Endothelial cell (in vitro differentiated cells): Measurements from ENCODE around the gene RPTOR. TPM values are rescaled to one million over a fixed set of nuclear protein-coding genes. Genes with fewer than 3 reads are reported as not detected.

Source experiments
- DNase-seq: peaks from one replicate; pipeline ENCODE4 v3.0.0; 2021; ENCODE audit warnings: low spot score
- H3K27ac Mint-ChIP-seq: one replicate; pipeline ENCODE4 v1.8.0; 2021; ENCODE audit warnings: mixed read lengths, inconsistent platforms; ENCODE audit not compliant: unreplicated experiment
- H3K27me3 Mint-ChIP-seq: one replicate; pipeline ENCODE4 v1.8.0; 2021; ENCODE audit warnings: mild to moderate bottlenecking, moderate library complexity, mixed read lengths, inconsistent platforms; ENCODE audit not compliant: unreplicated experiment
- H3K36me3 Mint-ChIP-seq: one replicate; pipeline ENCODE4 v1.8.0; 2021; ENCODE audit warnings: mild to moderate bottlenecking, low read depth, mixed read lengths, inconsistent platforms; ENCODE audit not compliant: unreplicated experiment
- H3K4me1 Mint-ChIP-seq: one replicate; pipeline ENCODE4 v1.8.0; 2021; ENCODE audit warnings: mild to moderate bottlenecking, mixed read lengths, inconsistent platforms; ENCODE audit not compliant: unreplicated experiment
- H3K4me3 Mint-ChIP-seq: one replicate; pipeline ENCODE4 v1.8.0; 2021; ENCODE audit warnings: mild to moderate bottlenecking, mixed read lengths, inconsistent platforms; ENCODE audit not compliant: unreplicated experiment
- H3K9me3 Mint-ChIP-seq: one replicate; pipeline ENCODE4 v1.8.0; 2021; ENCODE audit warnings: mixed read lengths, inconsistent platforms; ENCODE audit not compliant: unreplicated experiment
- total RNA-seq: library from RNA; stranded (reverse); fragmentation: NEBNext Ultra II Directional; extraction: Animal tissue kit (Norgen Biotek cat#: 25700); gene quantifications from one replicate; pipeline ENCODE4 v1.2.1, GENCODE V29; 2021; ENCODE audit not compliant: unreplicated experiment
- TF ChIP-seq, protein P1 (sequence below): fragments of 200-600 bp; sonication (generic); IDR thresholded peaks from one replicate; pipeline ENCODE4 v1.5.0; 2021; ENCODE audit warnings: antibody characterized with exemption; ENCODE audit not compliant: unreplicated experiment

The RPTOR gene
- total RNA-seq, 1 donor from 2014 or later = 36.7 TPM

- Mint-ChIP-seq H3K36me3 (no peaks in the 10 kb centered on the region), H3K4me1 (peaks cover 5% of the 10 kb centered on the region), H3K4me3 (peak overlapping the region; percentile 42), H3K9me3 (no peaks in the 10 kb centered on the region), H3K27ac (no peak overlapping the region), H3K27me3 (peaks cover 1% of the 10 kb centered on the region)
- TF ChIP-seq, protein P1, sequence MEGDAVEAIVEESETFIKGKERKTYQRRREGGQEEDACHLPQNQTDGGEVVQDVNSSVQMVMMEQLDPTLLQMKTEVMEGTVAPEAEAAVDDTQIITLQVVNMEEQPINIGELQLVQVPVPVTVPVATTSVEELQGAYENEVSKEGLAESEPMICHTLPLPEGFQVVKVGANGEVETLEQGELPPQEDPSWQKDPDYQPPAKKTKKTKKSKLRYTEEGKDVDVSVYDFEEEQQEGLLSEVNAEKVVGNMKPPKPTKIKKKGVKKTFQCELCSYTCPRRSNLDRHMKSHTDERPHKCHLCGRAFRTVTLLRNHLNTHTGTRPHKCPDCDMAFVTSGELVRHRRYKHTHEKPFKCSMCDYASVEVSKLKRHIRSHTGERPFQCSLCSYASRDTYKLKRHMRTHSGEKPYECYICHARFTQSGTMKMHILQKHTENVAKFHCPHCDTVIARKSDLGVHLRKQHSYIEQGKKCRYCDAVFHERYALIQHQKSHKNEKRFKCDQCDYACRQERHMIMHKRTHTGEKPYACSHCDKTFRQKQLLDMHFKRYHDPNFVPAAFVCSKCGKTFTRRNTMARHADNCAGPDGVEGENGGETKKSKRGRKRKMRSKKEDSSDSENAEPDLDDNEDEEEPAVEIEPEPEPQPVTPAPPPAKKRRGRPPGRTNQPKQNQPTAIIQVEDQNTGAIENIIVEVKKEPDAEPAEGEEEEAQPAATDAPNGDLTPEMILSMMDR = no peak
- DNase-seq = no peak
Observed at GRCh38 chr17:80978499-80979497, 434.2 kb downstream of the RPTOR start.

DNA sequence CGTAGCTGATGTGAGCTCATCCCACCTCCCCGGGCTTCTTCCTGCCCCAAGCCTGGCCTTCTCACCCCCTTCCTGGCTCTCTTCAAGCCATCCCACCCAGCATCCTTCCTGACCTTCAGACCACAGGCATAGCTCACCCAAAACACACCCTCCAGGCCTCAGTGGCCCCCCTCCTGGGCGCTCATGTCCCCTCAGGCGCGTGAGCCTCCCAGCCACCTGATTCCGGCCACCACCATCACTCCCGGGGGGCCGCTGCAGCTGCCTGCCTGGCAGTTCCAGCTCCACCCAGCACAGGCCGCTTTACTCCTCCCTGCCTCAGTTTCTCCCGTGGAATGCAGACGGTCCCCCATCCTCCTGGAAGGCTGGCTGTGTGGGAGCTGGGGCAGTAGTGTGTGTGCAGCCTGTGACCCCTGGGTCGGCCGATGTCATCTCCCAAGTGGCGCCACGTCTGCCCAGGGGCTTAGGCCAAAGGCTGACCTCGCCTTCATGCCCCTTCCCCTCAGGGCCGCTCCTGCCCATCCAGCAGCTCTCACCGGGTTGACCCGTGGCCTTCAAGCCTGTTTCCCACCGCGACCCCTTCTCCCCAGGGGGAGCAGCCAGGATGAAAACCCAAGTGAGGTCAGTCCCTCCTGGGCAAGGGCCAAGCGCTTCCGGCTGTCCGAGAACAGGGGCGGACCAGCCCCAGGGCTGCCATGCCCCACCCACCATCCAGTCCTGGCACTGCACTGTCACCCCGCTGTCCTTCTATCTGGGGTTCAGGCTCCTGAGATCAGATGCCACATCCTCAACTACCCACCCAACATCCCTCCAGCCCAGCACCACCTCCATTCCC is 435.1 kb downstream of the RPTOR start:
- Mint-ChIP-seq H3K9me3 (no peaks in the 10 kb centered on the region), H3K4me1 (peaks cover 5% of the 10 kb centered on the region), H3K27me3 (peaks cover 3% of the 10 kb centered on the region), H3K36me3 (no peaks in the 10 kb centered on the region), H3K27ac (no peak overlapping the region), H3K4me3 (peak overlapping the region; percentile 70)
- TF ChIP-seq, protein P1 = no peak
- no peak for DNase-seq

- TF ChIP-seq, protein P1 = no peak
- Mint-ChIP-seq H3K36me3 (no peaks in the 10 kb centered on the region), H3K27me3 (peaks cover 3% of the 10 kb centered on the region), H3K27ac (no peak overlapping the region), H3K4me3 (peak overlapping the region; percentile 70), H3K9me3 (no peaks in the 10 kb centered on the region), H3K4me1 (peaks cover 5% of the 10 kb centered on the region)
- DNase-seq = no peak
Observed at GRCh38 chr17:80980397-80981061, 435.9 kb downstream of the RPTOR start.

- peak overlapping the region; percentile 70 for H3K4me3 Mint-ChIP-seq
- H3K36me3 Mint-ChIP-seq = no peaks in the 10 kb centered on the region
- TF ChIP-seq, protein P1 = peak; percentile 92
- DNase-seq = peak; percentile 73
- peaks cover 3% of the 10 kb centered on the region for H3K27me3 Mint-ChIP-seq
- H3K4me1 Mint-ChIP-seq = peaks cover 5% of the 10 kb centered on the region
- H3K9me3 Mint-ChIP-seq = no peaks in the 10 kb centered on the region
- no peak overlapping the region for H3K27ac Mint-ChIP-seq
Observed at GRCh38 chr17:80981062-80981902, 436.6 kb downstream of the RPTOR start.
